ENCODE measurements around the gene CHMP4A. TPM values are rescaled to one million over a fixed set of nuclear protein-coding genes. Genes with fewer than 3 reads are reported as not detected.
"Not testable (repeated sequence)": the region's sequence is repeated elsewhere in the genome, so short reads cannot be mapped to it uniquely, and the experiment has no call there.

CHMP4A gene
- total RNA-seq, 6 experiments from 2014 or later: 32.4 to 41.1 (median 38.8) TPM

GRCh38 chr14:24251880-24252288 is 38.6 kb upstream of the CHMP4A start:
- peak; percentile 38 for DNase-seq
- Mint-ChIP-seq H3K4me1 (ENCODE audit: low read depth) (peaks cover 15% of the 10 kb centered on the region), H3K27me3 (ENCODE audit: insufficient read depth) (peaks cover 6% of the 10 kb centered on the region; the same call in 1 of the 2 replicates), H3K9me3 (no peaks in the 10 kb centered on the region), H3K27ac (peak overlapping the region; percentile 27), H3K36me3 (ENCODE audit: low read depth) (no peaks in the 10 kb centered on the region), H3K4me3 (no peak overlapping the region)
- TF ChIP-seq CTCF (IDR thresholded peaks at IDR 0.05): peak; percentile 43

GRCh38 chr14:24250354-24250753 is 37.1 kb upstream of the CHMP4A start:
- Mint-ChIP-seq H3K9me3 (no peaks in the 10 kb centered on the region), H3K4me1 (ENCODE audit: low read depth) (peaks cover 17% of the 10 kb centered on the region), H3K27ac (0 out of 2 replicates have a peak overlapping the region, but pooled peaks have one; percentile 1), H3K27me3 (ENCODE audit: insufficient read depth) (peaks cover 6% of the 10 kb centered on the region; the same call in 1 of the 2 replicates), H3K36me3 (ENCODE audit: low read depth) (no peaks in the 10 kb centered on the region), H3K4me3 (no peak overlapping the region)
- no peak for TF ChIP-seq CTCF (IDR thresholded peaks at IDR 0.05)
- no peak for DNase-seq

- H3K36me3 Mint-ChIP-seq (ENCODE audit: low read depth): no peaks in the 10 kb centered on the region
- H3K27ac Mint-ChIP-seq: no peak overlapping the region
- peaks cover 22% of the 10 kb centered on the region for H3K4me1 Mint-ChIP-seq (ENCODE audit: low read depth)
- no peaks in the 10 kb centered on the region for H3K9me3 Mint-ChIP-seq
- peaks cover 4% of the 10 kb centered on the region; the same call in 1 of the 2 replicates for H3K27me3 Mint-ChIP-seq (ENCODE audit: insufficient read depth)
- DNase-seq: no peak
- TF ChIP-seq CTCF (IDR thresholded peaks at IDR 0.05): no peak
- no peak overlapping the region for H3K4me3 Mint-ChIP-seq
Measured at GRCh38 chr14:24249230-24250021, 36.1 kb upstream of the CHMP4A start.

GRCh38 chr14:24247422-24247821 is 34.1 kb upstream of the CHMP4A start:
- no peaks in the 10 kb centered on the region for H3K9me3 Mint-ChIP-seq
- no peaks in the 10 kb centered on the region for H3K36me3 Mint-ChIP-seq (ENCODE audit: low read depth)
- no peak for TF ChIP-seq CTCF (IDR thresholded peaks at IDR 0.05)
- peaks cover 34% of the 10 kb centered on the region for H3K4me1 Mint-ChIP-seq (ENCODE audit: low read depth)
- H3K27ac Mint-ChIP-seq: no peak overlapping the region
- H3K27me3 Mint-ChIP-seq (ENCODE audit: insufficient read depth): peaks cover 4% of the 10 kb centered on the region; the same call in 1 of the 2 replicates
- DNase-seq: no peak
- H3K4me3 Mint-ChIP-seq: no peak overlapping the region

GRCh38 chr14:24246765-24247212 is 33.5 kb upstream of the CHMP4A start:
- DNase-seq: no peak
- Mint-ChIP-seq H3K4me3 (peak overlapping the region; percentile 29), H3K9me3 (no peaks in the 10 kb centered on the region), H3K27ac (peak overlapping the region; percentile 27; the same call in 1 of the 2 replicates), H3K36me3 (ENCODE audit: low read depth) (no peaks in the 10 kb centered on the region), H3K4me1 (ENCODE audit: low read depth) (peaks cover 30% of the 10 kb centered on the region), H3K27me3 (ENCODE audit: insufficient read depth) (peaks cover 6% of the 10 kb centered on the region)
- TF ChIP-seq CTCF (IDR thresholded peaks at IDR 0.05): no peak

- not testable (repeated sequence) for H3K27me3 Mint-ChIP-seq (ENCODE audit: insufficient read depth); DNase-seq; H3K27ac Mint-ChIP-seq; H3K9me3 Mint-ChIP-seq; H3K4me3 Mint-ChIP-seq; H3K36me3 Mint-ChIP-seq (ENCODE audit: low read depth)
- peaks cover 38% of the 10 kb centered on the region for H3K4me1 Mint-ChIP-seq (ENCODE audit: low read depth)
Measured at GRCh38 chr14:24245350-24245749, 32.1 kb upstream of the CHMP4A start.
